GM12892 (cell line): Measurements from ENCODE around the gene DNAJC7.

Experiments used
- POLR2A ChIP-seq: IDR thresholded peaks from 2 replicates; pipeline ENCODE4 v1.6.1; 2011; ENCODE audit warnings: low read depth, low read length, control low read depth
- TAF1 ChIP-seq: IDR thresholded peaks from 2 replicates; pipeline ENCODE4 v1.6.1; 2011; ENCODE audit warnings: low read depth, mild to moderate bottlenecking, control low read depth, low read length, borderline replicate concordance

- TF ChIP-seq TAF1 (no peak), POLR2A (no peak)
These were observed 37.8 kb upstream of the DNAJC7 start for GRCh38 chr17:42055027-42055426.
